PC-3 (cell line): ENCODE measurements around the gene IFNGR2.

ENCODE experiments used
- CTCF ChIP-seq: fragments of 300-600 bp; sonication (generic); conservative IDR thresholded peaks from 2 replicates; pipeline ENCODE4 v1.5.1; 2017; ENCODE audit warnings: antibody characterized with exemption, low read depth, mild to moderate bottlenecking, low read length
- EZH2 ChIP-seq: fragments of 300-600 bp; sonication (generic); IDR thresholded peaks from one replicate; pipeline ENCODE4 v1.6.1; 2017; ENCODE audit warnings: antibody characterized with exemption, mild to moderate bottlenecking, low read length; ENCODE audit not compliant: unreplicated experiment
- EZH2phosphoT487 ChIP-seq: fragments of 300-600 bp; sonication (generic); IDR thresholded peaks from 2 replicates; pipeline ENCODE4 v1.6.1; 2018; ENCODE audit warnings: mild to moderate bottlenecking, antibody characterized with exemption, low read length, borderline replicate concordance

DNA sequence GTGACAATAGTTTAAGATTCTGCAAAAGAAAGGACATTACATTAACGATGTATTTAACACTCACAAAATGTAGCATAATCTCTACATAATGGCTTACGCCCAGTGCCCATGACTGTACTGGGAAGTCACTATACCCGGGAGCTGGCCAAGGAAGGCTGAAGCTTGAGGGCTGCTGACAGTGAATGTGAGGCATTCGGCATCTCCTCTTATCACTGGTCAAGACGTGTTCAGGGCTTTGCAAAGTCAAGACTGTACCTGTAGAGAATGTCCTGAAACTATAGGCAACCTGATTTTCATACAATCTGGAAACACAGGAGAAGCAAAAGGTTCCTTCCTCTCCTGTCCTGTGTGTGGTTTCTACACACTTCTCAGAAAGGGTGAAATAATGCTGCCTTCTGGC lies 12.7 kb upstream of the IFNGR2 start:
- no peak for TF ChIP-seq CTCF
- no peak for TF ChIP-seq EZH2
- TF ChIP-seq EZH2phosphoT487 = no peak
